Measurements from ENCODE around the gene WDFY4.

The WDFY4 gene

DNA sequence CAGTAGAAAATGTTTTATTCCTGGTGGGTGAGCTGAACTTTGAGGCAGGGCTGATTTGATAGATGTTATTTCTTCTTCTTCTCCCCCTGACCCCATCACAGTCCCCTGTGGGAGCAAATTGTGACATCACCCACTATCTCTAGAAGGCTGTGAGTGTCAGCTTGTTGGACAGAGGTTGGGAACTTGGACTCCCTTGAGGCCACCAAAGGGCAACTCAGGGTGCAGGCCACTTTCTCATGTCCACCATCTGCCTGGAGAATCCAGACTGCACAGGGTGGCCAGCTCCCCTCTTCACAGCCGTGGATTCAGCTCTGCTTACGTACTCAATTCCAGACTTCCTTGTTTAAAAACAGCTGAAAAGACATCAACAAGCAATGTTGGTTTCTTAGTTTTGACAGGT is 151.9 kb downstream of the WDFY4 start (continued):
- TF ChIP-seq, protein P1, sequence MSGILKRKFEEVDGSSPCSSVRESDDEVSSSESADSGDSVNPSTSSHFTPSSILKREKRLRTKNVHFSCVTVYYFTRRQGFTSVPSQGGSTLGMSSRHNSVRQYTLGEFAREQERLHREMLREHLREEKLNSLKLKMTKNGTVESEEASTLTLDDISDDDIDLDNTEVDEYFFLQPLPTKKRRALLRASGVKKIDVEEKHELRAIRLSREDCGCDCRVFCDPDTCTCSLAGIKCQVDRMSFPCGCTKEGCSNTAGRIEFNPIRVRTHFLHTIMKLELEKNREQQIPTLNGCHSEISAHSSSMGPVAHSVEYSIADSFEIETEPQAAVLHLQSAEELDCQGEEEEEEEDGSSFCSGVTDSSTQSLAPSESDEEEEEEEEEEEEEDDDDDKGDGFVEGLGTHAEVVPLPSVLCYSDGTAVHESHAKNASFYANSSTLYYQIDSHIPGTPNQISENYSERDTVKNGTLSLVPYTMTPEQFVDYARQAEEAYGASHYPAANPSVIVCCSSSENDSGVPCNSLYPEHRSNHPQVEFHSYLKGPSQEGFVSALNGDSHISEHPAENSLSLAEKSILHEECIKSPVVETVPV (CRISPR knock-in tag; IDR thresholded peaks at IDR 0.05): no peak
- TF ChIP-seq GLIS3 (CRISPR knock-in tag; IDR thresholded peaks at IDR 0.05): no peak
- TF ChIP-seq ZNF565 (CRISPR knock-in tag; conservative IDR thresholded peaks at IDR 0.05; ENCODE audit: low read depth): no peak

DNA sequence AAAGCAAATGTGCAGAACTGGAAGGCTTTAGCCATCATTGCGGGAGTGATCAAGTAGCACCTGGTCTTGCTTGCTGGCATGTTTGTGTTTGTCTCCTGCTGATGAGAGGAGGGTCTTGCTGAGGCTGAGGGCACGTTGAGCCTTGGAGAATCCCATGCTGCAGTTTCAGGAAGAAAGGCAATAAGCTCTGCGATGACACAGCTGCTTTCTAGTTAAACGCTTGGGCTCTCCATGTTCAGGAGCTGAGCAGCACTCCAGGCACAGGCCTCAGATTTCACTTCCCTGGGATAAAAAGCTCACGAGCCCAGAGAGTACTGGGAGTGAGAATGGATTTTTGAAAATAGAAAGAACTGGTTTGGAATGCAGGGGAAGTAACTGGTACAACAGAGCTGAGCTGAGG is 154.2 kb downstream of the WDFY4 start:
- no peak for ATAC-seq
- TF ChIP-seq ZNF565 (CRISPR knock-in tag; conservative IDR thresholded peaks at IDR 0.05; ENCODE audit: low read depth): no peak
- TF ChIP-seq, protein P2, sequence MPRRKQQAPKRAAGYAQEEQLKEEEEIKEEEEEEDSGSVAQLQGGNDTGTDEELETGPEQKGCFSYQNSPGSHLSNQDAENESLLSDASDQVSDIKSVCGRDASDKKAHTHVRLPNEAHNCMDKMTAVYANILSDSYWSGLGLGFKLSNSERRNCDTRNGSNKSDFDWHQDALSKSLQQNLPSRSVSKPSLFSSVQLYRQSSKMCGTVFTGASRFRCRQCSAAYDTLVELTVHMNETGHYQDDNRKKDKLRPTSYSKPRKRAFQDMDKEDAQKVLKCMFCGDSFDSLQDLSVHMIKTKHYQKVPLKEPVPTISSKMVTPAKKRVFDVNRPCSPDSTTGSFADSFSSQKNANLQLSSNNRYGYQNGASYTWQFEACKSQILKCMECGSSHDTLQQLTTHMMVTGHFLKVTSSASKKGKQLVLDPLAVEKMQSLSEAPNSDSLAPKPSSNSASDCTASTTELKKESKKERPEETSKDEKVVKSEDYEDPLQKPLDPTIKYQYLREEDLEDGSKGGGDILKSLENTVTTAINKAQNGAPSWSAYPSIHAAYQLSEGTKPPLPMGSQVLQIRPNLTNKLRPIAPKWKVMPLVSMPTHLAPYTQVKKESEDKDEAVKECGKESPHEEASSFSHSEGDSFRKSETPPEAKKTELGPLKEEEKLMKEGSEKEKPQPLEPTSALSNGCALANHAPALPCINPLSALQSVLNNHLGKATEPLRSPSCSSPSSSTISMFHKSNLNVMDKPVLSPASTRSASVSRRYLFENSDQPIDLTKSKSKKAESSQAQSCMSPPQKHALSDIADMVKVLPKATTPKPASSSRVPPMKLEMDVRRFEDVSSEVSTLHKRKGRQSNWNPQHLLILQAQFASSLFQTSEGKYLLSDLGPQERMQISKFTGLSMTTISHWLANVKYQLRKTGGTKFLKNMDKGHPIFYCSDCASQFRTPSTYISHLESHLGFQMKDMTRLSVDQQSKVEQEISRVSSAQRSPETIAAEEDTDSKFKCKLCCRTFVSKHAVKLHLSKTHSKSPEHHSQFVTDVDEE (CRISPR knock-in tag; IDR thresholded peaks at IDR 0.05): no peak
- TF ChIP-seq TCF4 (CRISPR knock-in tag; IDR thresholded peaks at IDR 0.05; ENCODE audit: borderline replicate concordance): no peak
- TF ChIP-seq, protein P3, sequence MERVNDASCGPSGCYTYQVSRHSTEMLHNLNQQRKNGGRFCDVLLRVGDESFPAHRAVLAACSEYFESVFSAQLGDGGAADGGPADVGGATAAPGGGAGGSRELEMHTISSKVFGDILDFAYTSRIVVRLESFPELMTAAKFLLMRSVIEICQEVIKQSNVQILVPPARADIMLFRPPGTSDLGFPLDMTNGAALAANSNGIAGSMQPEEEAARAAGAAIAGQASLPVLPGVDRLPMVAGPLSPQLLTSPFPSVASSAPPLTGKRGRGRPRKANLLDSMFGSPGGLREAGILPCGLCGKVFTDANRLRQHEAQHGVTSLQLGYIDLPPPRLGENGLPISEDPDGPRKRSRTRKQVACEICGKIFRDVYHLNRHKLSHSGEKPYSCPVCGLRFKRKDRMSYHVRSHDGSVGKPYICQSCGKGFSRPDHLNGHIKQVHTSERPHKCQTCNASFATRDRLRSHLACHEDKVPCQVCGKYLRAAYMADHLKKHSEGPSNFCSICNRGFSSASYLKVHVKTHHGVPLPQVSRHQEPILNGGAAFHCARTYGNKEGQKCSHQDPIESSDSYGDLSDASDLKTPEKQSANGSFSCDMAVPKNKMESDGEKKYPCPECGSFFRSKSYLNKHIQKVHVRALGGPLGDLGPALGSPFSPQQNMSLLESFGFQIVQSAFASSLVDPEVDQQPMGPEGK (CRISPR knock-in tag; IDR thresholded peaks at IDR 0.05; ENCODE audit: borderline replicate concordance): no peak
- TF ChIP-seq ZFP3 (CRISPR knock-in tag; IDR thresholded peaks at IDR 0.05): no peak
- no peak for TF ChIP-seq ZFP30 (CRISPR knock-in tag; IDR thresholded peaks at IDR 0.05)
- TF ChIP-seq, protein P1 (CRISPR knock-in tag; IDR thresholded peaks at IDR 0.05): no peak
- TF ChIP-seq POU6F1 (CRISPR knock-in tag; IDR thresholded peaks at IDR 0.05; ENCODE audit: borderline replicate concordance, low read depth): no peak

DNA sequence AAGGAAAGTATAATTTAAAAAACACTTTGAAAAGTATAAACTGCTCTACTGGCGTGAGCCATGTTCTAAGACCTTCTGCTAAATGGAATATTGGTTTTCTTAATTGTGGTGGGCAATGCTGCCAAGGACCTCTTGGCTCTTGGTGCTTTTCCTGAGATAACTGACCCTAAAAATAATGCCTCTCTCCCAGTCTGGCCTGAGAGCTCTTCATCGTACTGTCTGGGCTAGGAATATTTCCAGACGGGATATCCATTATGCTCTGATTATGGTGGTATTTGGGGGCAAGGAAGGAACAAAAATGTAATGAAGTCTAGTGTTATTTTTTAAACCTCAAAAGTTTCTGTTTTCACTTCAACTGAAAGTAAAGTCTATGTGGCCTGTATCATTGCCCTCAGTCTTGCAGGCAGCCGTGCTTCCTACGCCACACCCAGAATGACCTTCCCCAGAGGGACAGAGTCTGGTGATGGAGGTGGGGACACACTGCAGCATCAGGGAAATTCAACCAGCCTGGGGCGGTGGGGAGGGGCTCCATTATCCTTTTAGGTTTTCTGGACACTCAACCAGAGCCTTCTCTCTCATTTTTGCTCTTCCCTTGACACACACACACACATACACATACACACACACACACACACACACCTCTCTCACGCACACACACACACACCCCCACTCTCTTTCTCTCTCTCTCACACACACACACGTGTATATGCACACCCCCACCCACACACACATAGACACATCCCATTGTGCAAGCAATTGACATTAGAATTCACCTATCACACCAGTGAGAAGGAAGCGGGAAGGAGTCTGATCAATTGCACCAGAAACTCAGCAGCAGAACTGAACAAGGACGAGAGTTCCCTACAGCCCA is 155.4 kb downstream of the WDFY4 start:
- no peak for ATAC-seq
- TF ChIP-seq, protein P2 (CRISPR knock-in tag; IDR thresholded peaks at IDR 0.05): no peak
- TF ChIP-seq, protein P3 (CRISPR knock-in tag; IDR thresholded peaks at IDR 0.05; ENCODE audit: borderline replicate concordance): no peak
